Neural progenitor cell (in vitro differentiated cells): ENCODE data around the gene OTOGL.

ENCODE experiments used
- CTCF ChIP-seq: fragments of 200-600 bp; sonication (generic); IDR thresholded peaks from 2 replicates; pipeline ENCODE4 v1.5.1; 2017; ENCODE audit warnings: antibody characterized with exemption, mild to moderate bottlenecking
- EZH2 ChIP-seq: fragments of 200-600 bp; sonication (generic); IDR thresholded peaks from 2 replicates; pipeline ENCODE4 v1.6.1; 2017; ENCODE audit warnings: antibody characterized with exemption, mild to moderate bottlenecking, moderate library complexity

GRCh38 chr12:80226576-80226975 lies 127.2 kb downstream of the OTOGL start:
- no peak for TF ChIP-seq CTCF
- no peak for TF ChIP-seq EZH2
